GM13977 (cell line): Measurements from ENCODE around the gene APOC3.

ENCODE experiments used
- DNase-seq: peaks from one replicate; pipeline ENCODE4 v3.0.0; 2012; ENCODE audit warnings: low spot score
- in situ Hi-C: fragments of 300-500 bp; cut with MboI; formaldehyde crosslinking; loops from one replicate; pipeline ENCODE4 v1.12.0; 2022; ENCODE audit warnings: low sequenced_read_pairs, low pct_unique_long_range_greater_than_20kb, mixed read lengths, inconsistent platforms; ENCODE audit not compliant: unreplicated experiment
- TF ChIP-seq, protein P1 (sequence below): IDR thresholded peaks from 2 replicates; pipeline ENCODE4 v1.5.1; 2012; ENCODE audit warnings: mild to moderate bottlenecking, control low read depth; ENCODE audit not compliant: insufficient read depth; ENCODE audit errors: extremely low read depth, missing control alignments

APOC3 gene

DNA sequence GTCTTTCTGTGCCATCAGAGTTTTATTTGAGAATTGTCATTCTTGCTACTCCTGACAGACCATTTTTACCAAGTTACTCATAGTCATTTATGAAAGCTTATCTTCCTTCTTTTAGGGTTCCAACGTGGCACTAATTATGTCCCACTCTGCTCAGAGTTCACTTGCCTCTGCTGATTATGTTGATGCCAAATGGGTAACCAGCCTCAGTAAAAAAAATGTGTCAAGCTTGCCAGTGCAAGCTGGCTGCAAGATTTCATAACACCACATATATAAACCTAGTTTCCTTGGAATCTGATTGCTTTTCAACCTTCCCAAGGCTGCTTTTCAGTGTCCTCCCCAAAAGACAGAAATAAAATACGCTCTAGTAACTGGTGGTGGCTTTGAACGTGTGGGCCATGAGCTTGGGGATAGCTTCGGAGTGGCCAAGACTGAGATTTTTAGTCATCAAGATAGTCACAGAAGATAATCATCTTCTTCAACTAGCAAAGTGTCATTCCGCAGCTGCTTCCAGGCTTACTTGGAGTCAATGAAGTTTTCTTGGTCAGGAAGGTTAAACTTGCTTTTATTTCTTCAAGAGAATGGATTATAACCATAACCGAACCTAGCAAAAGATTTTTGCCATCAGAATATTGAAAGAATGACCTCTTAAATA lies 37.2 kb downstream of the APOC3 start:
- TF ChIP-seq, protein P1, sequence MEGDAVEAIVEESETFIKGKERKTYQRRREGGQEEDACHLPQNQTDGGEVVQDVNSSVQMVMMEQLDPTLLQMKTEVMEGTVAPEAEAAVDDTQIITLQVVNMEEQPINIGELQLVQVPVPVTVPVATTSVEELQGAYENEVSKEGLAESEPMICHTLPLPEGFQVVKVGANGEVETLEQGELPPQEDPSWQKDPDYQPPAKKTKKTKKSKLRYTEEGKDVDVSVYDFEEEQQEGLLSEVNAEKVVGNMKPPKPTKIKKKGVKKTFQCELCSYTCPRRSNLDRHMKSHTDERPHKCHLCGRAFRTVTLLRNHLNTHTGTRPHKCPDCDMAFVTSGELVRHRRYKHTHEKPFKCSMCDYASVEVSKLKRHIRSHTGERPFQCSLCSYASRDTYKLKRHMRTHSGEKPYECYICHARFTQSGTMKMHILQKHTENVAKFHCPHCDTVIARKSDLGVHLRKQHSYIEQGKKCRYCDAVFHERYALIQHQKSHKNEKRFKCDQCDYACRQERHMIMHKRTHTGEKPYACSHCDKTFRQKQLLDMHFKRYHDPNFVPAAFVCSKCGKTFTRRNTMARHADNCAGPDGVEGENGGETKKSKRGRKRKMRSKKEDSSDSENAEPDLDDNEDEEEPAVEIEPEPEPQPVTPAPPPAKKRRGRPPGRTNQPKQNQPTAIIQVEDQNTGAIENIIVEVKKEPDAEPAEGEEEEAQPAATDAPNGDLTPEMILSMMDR = no peak
- no peak for DNase-seq
- in situ Hi-C loops = no loop called here

DNA sequence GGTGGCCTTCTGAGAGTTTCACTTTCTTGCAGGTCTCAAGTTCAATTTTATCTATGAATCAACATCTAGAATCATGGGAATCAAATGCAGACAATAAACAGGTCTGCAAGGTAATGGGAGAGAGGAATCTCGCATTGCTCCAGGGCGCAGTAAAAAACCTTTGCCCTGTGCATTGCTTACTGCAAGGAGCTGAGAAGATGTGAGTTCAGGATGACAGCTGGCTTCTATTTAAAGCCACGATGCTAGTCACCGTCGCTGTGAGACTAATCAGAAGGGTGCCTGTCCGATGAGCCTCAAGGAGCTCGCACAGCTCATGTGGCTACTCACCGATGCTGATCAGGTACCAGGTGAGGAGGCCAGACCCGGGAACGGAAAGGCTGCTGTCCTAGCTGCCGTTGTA lies 37.9 kb downstream of the APOC3 start:
- in situ Hi-C loops = no loop called here
- no peak for DNase-seq

DNA sequence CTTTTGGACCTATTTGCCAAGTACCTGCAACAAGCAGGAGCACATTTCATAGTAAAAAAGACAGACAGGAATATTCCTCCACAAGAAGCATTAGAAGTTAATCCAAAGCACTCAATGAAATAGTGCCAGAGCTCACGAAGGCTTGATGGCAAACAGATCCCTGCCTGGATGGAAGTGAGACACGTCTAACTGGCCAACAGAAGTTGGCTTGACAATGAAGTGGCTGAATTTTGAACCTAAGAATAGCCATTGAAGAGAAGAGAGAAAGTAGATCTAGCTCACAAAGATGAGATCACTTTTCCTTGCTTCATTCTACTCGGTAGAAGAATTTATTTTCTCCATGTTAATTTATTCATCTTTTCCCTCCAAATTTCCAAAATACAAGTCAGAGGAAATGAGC lies 38.4 kb downstream of the APOC3 start:
- in situ Hi-C loops = no loop called here
- TF ChIP-seq, protein P1 = no peak
- DNase-seq = no peak

More for the DNA sequence above, 37.9 kb downstream of the APOC3 start:
- TF ChIP-seq, protein P1 = no peak

DNA sequence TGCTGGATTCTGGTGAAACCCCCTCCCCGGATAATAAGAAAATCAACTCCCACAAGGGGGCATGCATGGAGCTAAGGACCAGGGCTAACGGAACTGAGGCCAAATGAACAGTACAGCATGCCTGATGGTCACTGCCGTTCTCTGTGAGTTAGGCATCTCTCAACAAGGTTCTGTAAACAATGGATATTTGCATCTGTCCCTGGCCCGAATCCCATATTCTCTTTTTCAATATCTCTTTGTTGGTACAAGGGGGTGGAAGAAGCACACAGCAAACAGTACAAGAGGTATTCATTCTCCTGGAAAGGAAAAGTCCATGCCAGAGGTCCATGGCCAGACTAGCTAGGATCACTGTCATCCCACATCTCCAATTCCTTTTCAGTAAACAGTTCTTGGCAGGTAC lies 39.9 kb downstream of the APOC3 start:
- TF ChIP-seq, protein P1 = no peak
- no peak for DNase-seq
- in situ Hi-C loops = no loop called here

DNA sequence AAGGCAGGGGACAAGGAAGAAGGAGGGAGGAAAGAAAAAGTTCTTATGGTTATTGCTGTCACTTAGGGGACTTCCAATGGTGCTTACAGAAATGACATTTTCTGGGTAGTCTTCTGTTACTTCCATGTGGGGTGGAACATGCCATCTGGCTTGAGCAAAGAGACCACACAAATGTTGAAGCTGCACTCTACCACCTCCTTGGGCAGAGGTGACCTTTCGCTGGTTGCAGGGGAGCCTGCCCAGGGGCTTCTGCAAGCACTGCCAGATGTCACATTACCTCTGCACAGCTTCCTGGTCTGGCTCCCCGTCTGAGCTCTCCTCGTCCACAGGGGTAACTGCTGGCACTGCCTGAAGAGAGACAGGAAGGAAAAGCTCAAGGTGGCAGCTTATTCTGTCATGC lies 40.3 kb downstream of the APOC3 start:
- TF ChIP-seq, protein P1 = no peak
- DNase-seq = no peak
- in situ Hi-C loops = no loop called here

DNA sequence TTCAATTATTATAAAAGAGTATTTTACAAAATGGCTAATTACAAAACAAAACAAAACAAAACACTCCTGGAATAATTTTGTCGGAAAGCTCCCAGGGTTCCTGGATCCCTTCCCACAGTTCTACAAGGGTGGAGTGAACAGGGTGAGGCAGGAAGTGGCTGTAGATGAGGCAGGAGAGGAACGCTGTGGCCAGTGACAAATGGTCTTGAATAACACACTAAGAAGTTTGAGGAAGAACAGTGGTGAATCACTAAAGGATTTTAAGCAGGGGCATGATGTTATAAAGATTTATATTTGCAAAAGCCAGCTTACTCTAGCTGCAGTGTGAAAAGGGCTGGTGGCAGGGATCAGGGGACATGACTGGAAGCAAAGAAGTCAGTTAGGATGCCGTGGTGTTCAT lies 41.5 kb downstream of the APOC3 start:
- TF ChIP-seq, protein P1 = no peak
- no peak for DNase-seq
- in situ Hi-C loops = no loop called here

DNA sequence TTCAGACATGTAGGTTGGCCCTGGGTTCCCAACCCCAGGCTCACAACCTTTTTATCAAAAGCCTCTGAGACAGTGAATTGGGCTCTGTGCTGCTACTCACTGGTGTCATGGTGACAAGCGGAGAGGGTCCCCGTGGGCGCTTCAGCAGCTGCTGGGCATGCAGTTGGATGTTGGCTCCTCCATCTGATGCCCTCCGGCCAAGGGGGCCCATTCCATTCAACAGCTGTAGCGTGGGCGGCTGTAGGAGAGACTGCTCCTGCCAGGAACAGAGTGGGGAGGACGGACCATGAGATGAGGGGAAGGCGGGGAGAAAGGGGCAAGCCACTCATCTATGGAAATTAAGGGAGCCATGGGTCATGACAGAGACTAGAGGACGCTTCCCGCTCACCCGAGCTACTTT lies 43.7 kb downstream of the APOC3 start:
- no peak for DNase-seq
- TF ChIP-seq, protein P1 = no peak
- in situ Hi-C loops = no loop called here
